ENCODE measurements around the gene SSTR5.
A peak's percentile ranks its signal among the peaks of the same experiment; 100 is the strongest.
"Not testable (repeated sequence)": the region's sequence is repeated elsewhere in the genome, so short reads cannot be mapped to it uniquely, and the experiment has no call there.

Gene SSTR5

DNA sequence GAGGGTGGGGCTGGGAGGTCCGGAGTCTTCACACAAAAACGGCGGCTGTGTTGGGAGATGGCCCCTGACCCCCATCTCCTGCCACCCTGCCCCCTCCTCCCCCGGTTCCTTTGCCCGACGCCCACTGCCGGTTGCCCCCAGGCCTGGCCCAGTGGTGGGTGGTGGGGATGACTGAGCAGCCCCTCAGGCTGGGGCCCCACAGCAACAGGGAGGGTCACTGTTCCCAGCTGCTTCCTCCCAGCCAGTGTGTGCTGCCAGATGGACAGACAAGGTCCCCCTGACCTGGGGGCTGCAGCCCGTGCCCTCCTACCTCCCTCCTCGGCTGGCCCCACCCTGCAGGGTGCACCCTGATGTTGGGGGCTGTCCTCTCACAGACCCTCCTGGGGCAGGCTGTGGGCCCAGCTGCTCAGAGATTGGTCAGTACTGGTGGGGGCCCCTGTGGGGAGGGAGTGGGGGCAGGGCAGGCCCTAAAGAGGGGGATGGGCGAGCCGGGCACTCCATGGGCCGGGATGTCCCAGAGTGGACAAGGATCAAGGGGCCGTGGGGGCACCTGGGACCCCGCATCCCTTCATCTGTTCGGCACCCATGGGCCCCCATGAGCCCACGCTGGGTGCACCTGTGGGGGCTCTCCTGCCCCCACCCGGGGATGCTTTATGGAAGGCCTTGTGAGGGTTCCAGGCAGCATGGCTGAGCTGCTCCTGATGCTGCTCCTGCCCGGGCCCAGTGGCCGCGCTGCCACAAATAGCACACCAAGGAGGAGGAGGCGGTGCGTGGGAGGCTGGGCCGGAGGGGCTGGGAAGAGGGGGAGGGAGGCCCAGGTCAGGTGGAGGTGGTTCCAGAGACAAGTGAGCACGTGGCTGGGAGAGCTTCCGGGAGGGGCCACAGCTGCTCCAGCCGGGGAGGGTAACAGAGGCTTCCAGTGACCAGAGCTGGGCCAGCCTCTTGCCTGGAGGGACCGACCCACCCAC is 18.4 kb downstream of the SSTR5 start:
- no peak for DNase-seq (ENCODE audit: low read depth in 3 of 3)

DNA sequence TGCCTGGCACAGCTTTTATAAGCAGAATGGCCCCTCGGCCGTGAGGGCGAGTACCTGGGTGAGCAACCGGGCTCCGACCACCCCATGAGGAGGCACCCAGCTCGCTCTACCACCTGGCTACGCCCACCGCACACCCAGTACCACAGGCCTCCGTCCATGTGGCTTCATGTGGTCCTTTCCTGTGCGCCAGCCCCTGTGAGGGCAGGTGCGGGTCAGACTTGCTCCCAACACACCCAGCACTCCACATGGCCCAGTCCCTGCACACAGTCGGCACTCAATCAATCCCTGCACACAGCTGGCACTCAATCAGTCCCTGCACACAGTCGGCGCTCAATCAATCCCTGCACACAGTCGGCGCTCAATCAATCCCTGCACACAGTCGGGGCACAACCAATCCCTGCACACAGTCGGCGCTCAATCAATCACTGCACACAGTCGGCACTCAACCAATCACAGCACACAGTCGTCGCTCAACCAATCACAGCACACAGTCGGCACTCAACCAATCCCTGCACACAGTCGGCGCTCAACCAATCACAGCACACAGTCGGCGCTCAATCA is 19.5 kb downstream of the SSTR5 start:
- no peak for DNase-seq (ENCODE audit: low read depth in 3 of 3)

DNA sequence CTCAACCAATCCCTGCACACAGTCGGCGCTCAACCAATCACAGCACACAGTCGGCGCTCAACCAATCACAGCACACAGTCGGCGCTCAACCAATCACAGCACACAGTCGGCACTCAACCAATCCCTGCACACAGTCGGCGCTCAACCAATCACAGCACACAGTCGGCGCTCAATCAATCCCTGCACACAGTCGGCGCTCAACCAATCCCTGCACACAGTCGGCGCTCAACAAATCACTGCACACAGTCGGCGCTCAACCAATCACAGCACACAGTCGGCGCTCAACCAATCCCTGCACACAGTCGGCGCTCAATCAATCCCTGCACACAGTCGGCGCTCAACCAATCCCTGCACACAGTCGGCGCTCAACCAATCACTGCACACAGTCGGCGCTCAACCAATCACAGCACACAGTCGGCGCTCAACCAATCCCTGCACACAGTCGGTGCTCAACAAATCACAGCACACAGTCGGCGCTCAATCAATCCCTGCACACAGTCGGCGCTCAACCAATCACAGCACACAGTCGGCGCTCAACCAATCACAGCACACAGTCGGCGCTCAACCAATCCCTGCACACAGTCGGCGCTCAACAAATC is 20.2 kb downstream of the SSTR5 start:
- DNase-seq (ENCODE audit: low read depth in 3 of 3), result not testable (repeated sequence)

DNA sequence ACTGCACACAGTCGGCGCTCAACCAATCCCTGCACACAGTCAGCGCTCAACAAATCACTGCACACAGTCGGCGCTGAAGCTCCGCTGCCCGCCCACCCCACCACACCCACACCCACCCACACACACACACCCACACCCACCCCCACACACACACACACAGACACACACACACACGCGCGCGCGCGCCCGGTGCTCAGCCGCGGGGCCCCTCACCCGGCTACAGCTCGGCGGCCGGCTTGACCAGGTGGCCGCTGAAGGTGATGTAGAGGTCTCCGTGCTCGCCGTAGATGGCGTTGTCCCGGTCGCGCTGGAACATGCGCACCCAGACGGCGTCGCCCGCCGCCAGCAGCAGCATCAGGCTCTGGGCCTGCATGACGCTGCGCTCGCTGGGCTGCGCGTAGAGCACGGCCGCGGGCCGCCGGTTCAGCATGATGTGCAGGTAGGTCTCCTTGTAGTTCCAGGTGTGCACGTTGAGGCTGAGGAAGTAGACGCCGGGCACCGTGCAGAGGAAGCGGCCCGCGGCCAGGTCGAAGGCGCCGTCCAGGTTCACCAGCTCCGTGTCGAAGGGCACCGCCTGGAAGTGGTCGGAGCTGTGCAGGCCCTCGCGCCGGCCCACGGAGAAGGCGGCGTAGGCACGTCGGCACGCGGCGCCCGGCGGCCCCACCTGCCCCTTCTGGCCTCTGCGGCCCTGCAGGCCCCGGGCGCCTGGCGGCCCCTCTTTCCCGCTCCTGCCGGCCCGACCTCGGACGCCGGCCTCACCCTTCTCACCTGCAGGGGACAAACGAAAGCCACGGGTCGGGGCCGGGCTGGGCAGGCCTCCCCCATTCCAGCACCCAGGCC is 21.0 kb downstream of the SSTR5 start:
- DNase-seq (ENCODE audit: low read depth in 3 of 3), result peak in 1 of 3 donors; percentile 24

DNA sequence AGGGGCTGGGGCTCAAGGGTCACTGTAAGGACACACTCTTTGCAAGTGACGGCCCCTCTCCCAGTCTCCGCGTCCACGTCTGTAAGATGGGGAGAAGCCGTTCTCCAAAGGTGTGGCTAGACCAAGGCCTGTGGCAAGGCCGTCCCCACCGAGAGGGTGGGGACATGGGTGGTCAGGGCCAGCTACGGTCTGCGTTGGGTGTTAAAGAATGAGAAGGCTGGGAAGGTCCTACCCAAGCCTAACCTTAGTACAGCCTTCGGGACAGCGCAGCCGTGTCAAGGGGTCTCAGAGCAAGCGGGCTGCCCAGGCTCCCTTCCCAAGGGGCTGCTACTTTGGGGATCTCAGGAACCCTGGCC is 21.6 kb downstream of the SSTR5 start:
- no peak for DNase-seq (ENCODE audit: low read depth in 3 of 3)

DNA sequence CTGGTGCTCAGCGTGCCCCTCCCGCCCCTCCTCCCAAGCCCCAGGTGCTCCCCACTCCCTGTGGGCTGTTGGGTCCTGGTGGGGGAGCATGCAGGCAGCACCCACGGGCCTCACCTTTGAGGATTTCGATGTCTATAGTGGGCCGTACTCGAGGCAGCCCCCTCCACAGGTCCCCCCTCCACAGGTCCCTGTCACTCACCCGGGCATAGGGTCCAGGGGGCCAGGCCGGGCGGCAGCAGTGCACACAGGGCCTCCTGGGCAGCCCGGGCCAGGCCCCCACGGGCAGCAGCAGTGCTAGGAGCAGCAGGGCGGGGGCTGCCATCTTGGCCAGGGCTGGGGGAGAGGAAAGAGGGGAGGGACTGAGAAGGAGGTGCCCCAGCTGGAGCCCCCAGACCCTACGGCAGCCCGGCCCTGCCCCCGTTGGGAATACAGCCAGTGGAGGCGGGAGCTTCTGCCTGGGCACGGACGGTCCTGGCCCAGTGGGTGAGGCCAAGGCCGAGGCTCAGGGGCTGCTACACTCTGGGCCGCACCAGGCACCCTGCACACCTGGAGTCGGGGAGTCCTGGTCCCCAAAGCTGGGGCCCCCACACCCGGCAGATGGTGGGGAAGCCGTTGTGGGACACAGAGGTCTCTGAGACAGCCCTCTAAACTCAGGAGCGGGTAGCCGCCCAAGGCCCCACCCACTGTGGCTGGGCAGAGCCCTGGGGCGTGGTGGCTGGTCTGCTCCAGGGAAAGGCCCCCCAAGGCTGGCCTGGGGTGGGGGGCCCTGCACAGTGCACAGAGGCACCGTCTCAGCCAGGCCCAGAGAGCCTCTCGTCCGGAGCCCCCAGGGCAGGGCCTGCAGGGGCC is 22.3 kb downstream of the SSTR5 start:
- no peak for DNase-seq (ENCODE audit: low read depth in 3 of 3)

DNA sequence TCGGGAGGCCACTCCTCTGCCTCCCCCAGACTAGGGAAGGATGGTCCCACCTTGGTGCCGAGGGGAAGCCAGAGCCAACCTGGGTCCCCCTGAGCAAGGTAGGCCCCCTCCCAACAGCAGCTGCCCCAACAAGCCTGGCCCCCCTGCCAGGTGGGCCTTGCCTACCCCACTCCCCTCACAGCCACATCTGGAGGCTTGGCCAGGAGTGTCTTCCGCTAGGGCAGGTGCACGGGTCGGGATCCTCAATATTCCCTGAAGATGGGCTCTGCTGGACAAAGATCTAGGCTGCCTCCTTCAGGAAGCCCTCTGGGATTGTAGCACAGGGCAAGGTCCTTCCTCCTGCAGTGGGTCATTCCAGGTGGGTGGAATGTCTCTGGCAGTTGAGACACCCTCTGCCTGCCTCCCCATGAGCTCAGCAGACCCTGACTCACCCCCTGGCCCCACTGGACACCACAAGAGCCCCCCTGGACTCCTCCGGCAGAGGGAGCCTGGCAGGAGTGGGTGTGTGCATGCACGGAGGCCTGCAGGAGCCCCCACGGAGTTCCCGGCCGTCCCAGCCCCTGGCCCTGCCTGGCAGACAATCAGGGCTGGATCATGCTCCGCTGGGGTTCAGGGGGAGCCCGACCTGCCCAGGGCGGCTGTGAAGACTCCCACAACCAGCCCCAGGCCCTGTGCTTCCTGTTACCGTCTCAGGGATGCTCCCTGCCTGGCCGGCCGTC is 23.1 kb downstream of the SSTR5 start:
- DNase-seq (ENCODE audit: low read depth in 3 of 3), result no peak

DNA sequence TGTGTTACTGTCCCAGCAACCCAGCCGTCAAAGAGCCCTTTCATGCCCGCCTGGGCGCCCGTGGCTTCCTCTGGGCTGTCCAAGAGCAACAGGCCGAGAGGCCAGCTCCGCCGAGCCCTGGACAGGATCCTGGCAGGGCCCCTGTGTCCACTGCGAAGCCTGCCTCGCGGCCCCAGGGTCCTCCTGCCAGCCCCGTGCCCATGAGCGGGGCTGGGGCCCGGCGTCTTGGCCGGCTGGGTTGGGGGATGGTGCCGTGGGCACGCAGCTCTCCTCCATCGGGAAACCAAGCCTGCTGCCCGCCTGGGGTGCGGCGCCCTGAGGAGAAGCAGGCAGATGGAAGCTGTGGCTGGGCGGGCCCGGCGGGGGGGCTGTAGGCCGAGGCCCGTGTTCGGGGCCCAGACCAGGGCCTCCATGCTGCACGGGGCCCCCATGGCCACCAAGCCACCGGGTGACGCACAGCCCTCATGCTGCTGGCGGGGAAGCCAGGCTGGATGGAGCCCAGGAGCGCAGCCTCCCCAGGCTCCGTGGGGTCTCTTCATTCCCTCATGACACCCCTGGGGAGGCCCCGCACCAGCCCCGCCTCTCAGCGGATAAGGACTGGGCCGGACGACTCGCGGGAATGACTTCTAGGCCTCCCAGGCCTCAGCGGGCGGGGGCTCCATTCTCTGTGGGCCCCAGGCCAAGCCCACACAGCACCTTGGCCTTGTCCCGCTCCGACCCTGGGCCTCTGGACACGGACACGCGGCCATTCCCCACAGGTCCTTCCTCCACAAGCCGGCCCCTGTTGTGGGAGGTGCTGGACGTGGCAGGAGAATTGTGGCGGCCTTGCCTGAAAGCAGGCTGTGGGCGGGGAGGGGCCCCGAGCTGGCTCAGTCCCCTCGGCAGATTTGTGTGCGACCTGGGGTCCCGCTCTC is 23.9 kb downstream of the SSTR5 start, which contains the start of gene C1QTNF8:
TSS of gene C1QTNF8 (minus strand) at position 76 of the 914 bp plus-strand sequence. CDS start 1,322 bp downstream, outside the sequence.
- DNase-seq (ENCODE audit: low read depth in 3 of 3), result no peak

DNA sequence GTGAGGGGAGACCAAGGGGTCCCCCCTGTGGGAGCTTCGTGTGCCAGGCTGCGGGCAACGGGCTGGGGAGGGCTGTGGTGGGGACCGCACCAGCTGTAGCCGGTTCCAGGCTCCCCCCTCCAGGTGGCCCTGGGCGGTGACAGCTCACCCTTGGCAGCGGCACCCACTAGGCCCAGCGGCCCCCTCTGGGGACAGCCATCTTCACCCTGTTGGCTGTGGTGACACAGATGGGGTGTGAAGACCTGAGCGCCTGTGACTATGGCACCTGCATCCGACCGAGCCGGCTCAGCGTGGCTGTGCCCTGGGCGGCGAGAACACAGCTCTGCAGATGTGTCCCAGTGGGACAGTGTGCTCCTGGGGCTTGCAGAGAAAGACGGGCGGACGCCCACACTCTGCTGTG is 24.6 kb downstream of the SSTR5 start:
- DNase-seq (ENCODE audit: low read depth in 3 of 3), result no peak

DNA sequence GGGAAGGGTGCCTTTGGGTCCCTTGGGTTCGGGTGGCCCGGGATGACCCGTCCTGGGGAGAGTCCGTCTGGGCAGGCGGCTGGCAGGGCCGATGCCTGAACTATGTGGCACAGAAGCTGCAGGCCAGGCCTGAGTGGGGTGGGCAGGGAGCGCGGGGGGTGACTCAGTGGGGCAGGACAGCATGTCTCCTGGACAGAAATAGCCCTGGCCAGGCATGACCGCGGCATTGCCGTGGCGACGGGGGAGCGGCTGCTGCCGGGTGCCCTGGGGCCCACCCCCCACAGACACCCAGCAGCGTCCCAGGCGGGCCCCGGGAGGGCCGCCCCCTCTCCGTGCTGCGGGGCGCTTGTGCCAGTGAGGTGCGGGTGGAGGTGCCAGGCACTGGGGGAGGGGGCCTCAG is 25.3 kb downstream of the SSTR5 start:
- no peak for DNase-seq (ENCODE audit: low read depth in 3 of 3)

DNA sequence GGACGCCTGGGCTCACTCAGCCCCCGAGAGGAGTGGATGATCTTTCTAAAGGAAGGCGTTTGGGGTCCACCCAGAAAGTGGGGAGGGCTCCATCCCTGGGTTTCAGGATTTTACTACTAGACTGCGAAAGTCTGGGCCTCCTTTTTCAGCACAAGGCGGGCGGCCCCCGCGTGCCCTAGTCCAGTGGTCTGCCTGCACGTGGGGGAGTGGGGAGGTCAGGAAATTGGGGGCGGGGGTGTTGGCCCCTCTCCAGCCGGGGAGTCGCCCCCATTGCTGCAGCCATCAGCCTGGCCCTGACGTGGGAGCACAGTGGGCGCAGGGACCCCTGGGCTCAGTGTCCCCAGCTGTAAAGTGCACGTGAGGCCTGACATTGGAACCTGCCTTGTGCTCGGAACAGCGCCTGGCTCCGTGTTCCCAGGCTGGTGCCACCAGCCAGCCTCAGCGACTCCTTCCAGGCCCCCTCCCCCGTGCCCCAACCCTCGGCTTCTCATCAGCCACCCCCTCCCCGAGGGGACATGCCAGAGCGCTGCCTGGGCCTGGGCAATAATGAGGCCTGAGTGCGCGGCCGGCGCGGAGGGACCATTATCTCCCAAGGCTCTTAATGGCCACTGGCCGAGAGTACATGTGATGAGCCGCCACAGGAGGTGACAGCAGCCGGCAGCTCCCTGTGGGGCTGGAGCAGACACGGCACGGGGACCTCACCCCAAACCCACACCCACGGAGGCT is 25.9 kb downstream of the SSTR5 start:
- DNase-seq (ENCODE audit: low read depth in 3 of 3), result no peak

DNA sequence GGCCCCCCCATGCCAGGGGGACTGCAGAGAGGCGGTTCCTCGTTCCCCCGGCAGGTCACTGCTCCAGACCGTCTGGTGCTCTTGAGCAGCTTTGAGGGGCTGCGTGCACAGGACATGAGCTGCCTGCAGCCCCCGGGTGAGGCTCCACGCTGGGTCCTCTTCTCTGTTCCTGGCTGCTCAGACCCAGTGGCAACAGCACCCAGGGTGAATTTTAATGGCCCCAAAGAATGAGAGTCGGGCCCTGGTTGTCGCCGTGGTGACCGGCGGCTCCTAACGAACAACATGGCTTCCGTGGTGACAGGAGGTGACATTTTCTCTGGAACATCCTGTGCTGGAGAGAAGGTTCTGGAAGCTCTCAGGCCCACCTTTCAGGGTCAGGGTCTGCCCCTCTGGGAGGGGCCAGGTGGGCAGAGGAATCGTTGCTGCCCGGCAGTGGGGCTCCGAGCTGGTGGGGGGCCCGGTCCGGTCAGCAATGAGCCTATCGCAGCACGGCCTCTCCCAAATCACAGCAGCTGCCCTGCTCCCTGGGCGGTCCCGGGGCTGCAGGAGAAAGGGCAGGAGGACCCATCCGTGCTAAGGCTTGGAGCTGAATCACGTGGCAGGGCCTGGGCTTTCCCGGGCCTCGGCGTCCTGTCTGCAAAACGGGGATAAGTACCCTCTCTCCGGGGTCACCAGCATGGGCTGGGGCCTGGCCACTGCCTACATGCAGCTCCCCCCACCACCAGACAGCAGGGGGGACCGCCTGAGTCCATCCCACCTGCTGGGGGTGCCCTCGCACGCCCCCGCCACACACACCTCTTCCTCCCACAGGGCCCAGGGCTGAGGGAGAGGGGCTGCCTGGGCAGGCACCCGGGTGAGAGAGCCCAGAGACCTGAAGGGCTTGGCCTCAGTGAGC is 26.9 kb downstream of the SSTR5 start:
- no peak for DNase-seq (ENCODE audit: low read depth in 3 of 3)

DNA sequence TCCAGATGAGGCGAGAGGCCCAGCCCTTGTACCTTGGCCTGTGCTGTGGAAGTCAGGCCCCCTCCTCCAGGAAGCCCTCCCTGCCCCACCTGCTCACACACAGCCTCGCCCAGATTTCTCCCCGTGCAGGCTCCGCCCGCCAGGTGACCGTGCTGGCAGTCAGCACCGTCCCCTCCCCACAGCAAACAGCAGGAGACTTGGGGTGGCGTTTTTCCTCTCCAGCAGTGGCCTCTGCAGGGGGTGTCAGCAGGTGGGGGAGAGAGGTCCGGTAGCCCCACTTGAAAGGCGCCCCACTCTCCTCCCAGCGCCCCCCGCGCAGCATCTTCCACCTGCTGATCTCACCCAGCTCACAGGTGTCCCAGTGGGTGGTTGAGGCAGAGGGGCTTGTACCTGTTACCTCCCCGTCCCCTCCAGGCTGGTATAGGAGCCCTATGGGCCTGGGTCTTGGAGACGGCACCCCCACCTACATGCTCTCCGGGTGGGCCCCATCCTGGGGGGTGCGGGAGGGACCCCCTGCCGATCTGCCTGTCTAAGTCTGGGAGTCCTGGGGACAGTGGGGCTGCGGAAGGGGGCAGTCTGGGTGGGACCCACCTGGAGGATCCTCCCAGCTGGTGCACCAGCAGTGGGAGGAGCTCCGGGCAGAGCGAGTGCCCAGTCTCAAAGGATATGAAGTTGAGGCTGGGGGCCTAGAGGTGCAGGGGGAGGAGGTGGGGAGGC is 27.7 kb downstream of the SSTR5 start:
- no peak for DNase-seq (ENCODE audit: low read depth in 3 of 3)

DNA sequence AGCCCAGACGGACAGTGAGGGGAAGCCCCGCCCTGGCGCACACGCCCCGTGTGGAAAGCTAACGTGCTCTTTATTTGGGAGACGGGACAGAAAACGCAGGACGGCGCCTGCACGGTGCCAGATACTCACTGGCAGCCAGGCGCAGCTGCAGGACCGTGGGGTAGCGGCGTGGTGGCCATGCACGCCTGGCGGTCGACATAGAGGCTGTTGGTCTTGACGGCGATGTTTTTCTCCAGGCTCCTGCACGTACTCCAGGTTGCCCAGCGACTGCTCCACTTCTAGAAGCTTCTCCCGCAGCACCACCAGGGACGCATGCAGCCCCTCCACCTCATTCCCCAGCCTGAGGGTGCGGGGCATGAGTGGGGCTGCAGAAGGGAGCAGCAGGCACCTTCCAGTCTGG is 28.6 kb downstream of the SSTR5 start:
- no peak for DNase-seq (ENCODE audit: low read depth in 3 of 3)

DNA sequence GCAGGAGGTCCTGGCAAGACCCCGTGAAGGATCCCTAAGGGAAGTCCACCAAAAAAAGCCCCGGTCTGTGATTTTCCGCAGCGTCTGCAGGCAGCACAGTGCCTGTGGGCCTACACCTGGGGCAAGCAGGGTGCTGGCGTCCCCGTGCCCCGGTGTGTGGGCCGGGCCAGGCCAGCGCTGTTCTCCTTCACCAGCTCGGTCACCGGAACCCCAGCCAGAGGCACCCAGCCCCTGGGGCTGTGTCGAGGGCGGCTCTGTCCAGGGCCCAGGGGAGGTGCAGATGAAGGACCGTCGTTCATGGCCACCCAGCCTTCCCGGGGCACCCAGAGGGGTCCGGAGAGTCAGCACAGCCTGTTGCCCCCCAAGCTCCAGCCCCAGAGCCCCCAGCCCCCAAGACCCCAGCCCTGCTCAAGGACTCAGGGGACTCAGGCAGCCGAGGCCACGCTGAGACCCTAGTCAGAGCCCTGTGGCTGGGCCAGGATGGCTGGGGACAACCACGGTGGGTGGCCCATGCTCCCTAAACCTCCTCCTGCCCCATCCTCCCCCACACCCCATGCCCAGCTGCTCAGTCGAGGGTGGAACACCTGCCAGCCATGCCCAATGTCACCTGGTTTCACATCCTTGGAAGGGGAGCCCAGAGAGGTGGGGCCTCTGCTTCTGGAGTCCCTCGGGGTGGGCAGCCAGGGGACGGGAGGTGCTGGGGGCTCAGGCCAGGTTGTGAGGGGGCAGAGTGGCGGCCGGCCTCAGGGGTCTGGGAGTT is 29.2 kb downstream of the SSTR5 start:
- DNase-seq (ENCODE audit: low read depth in 3 of 3), result no peak

DNA sequence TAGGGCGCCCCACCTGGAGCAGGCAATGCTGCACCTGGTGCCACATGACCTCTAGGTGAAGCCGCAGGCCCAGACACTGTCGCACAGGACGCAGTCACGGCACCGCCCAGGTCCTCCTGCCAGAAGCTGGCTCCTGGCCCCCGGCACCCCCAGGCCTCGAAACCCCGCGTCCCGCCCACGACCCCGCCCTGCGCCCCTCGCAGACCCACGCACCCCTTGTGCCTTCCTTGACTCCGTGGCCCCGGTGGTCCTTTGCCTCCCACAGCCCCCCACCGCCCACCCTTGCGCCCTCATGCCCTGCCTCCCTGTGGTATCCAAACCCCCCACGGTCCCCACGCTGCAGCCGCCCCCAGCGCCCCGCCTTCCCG is 29.8 kb downstream of the SSTR5 start:
- no peak for DNase-seq (ENCODE audit: low read depth in 3 of 3)

Measured in stimulated activated CD4-positive, alpha-beta T cell treated with anti-CD3 and anti-CD28 coated beads, TNF-alpha, amount 100 ng/mL, for 48 hours (primary cell).